ENCODE measurements around the gene LRP1B.

LRP1B gene

GRCh38 chr2:140861666-140862065, 1269.2 kb downstream of the LRP1B start:
- Histone ChIP-seq H3K9me3 (no peaks in the 10 kb centered on the region), H3K36me3 (replicated peaks) (no peaks in the 10 kb centered on the region), H3K27me3 (ENCODE audit: low read depth) (no peaks in the 10 kb centered on the region), H3K4me3 (no peak overlapping the region), H3K4me1 (peaks cover 27% of the 10 kb centered on the region)
- DNase-seq (ENCODE audit: low spot score in 2 of 2), result peak in 1 of 2 experiments; percentile 19
- in situ Hi-C loops (cut with MboI; ENCODE audit: low sequenced_read_pairs), result no loop called here

GRCh38 chr2:140855471-140855870, 1275.3 kb downstream of the LRP1B start:
- Histone ChIP-seq H3K36me3 (replicated peaks) (no peaks in the 10 kb centered on the region), H3K4me1 (peaks cover 40% of the 10 kb centered on the region), H3K9me3 (no peaks in the 10 kb centered on the region), H3K4me3 (no peak overlapping the region), H3K27me3 (ENCODE audit: low read depth) (no peaks in the 10 kb centered on the region)
- in situ Hi-C loops (cut with MboI; ENCODE audit: low sequenced_read_pairs), result no loop called here
- DNase-seq (ENCODE audit: low spot score in 2 of 2), result no peak

GRCh38 chr2:140851258-140851981, 1279.4 kb downstream of the LRP1B start:
- in situ Hi-C loops (cut with MboI; ENCODE audit: low sequenced_read_pairs), result no loop called here
- peak in 1 of 2 experiments; percentile 41 for DNase-seq (ENCODE audit: low spot score in 2 of 2)

GRCh38 chr2:140843186-140843585, 1287.6 kb downstream of the LRP1B start:
- no peaks in the 10 kb centered on the region for H3K27me3 ChIP-seq (ENCODE audit: low read depth)
- in situ Hi-C loops (cut with MboI; ENCODE audit: low sequenced_read_pairs), result no loop called here
- no peaks in the 10 kb centered on the region for H3K4me1 ChIP-seq
- no peak overlapping the region for H3K4me3 ChIP-seq
- no peak for DNase-seq (ENCODE audit: low spot score in 2 of 2)
- H3K9me3 ChIP-seq, result no peaks in the 10 kb centered on the region
- no peaks in the 10 kb centered on the region for H3K36me3 ChIP-seq (replicated peaks)

More at GRCh38 chr2:140851258-140851981, 1279.4 kb downstream of the LRP1B start:
- H3K36me3 ChIP-seq (replicated peaks), result no peaks in the 10 kb centered on the region
- H3K4me3 ChIP-seq, result no peak overlapping the region
- H3K9me3 ChIP-seq, result no peaks in the 10 kb centered on the region
- H3K27me3 ChIP-seq (ENCODE audit: low read depth), result no peaks in the 10 kb centered on the region
- H3K4me1 ChIP-seq, result peaks cover 28% of the 10 kb centered on the region

GRCh38 chr2:140842110-140842509, 1288.7 kb downstream of the LRP1B start:
- no peak for DNase-seq (ENCODE audit: low spot score in 2 of 2)
- Histone ChIP-seq H3K4me1 (no peaks in the 10 kb centered on the region), H3K4me3 (no peak overlapping the region), H3K9me3 (no peaks in the 10 kb centered on the region), H3K36me3 (replicated peaks) (no peaks in the 10 kb centered on the region), H3K27me3 (ENCODE audit: low read depth) (no peaks in the 10 kb centered on the region)
- in situ Hi-C loops (cut with MboI; ENCODE audit: low sequenced_read_pairs), result no loop called here

- Histone ChIP-seq H3K36me3 (replicated peaks) (no peaks in the 10 kb centered on the region), H3K4me1 (no peaks in the 10 kb centered on the region), H3K9me3 (no peaks in the 10 kb centered on the region), H3K4me3 (no peak overlapping the region), H3K27me3 (ENCODE audit: low read depth) (no peaks in the 10 kb centered on the region)
- DNase-seq (ENCODE audit: low spot score in 2 of 2), result no peak
- in situ Hi-C loops (cut with MboI; ENCODE audit: low sequenced_read_pairs), result no loop called here
Observed at GRCh38 chr2:140841141-140841540, 1289.7 kb downstream of the LRP1B start.

- Histone ChIP-seq H3K36me3 (replicated peaks) (no peaks in the 10 kb centered on the region), H3K9me3 (no peaks in the 10 kb centered on the region), H3K4me3 (no peak overlapping the region), H3K4me1 (no peaks in the 10 kb centered on the region), H3K27me3 (ENCODE audit: low read depth) (no peaks in the 10 kb centered on the region)
- no peak for DNase-seq (ENCODE audit: low spot score in 2 of 2)
- in situ Hi-C loops (cut with MboI; ENCODE audit: low sequenced_read_pairs), result no loop called here
Observed at GRCh38 chr2:140836826-140837225, 1294.0 kb downstream of the LRP1B start.

GRCh38 chr2:140835079-140835478, 1295.7 kb downstream of the LRP1B start:
- H3K4me1 ChIP-seq, result no peaks in the 10 kb centered on the region
- no peaks in the 10 kb centered on the region for H3K36me3 ChIP-seq (replicated peaks)
- no peak for DNase-seq (ENCODE audit: low spot score in 2 of 2)
- H3K4me3 ChIP-seq, result no peak overlapping the region
- H3K27me3 ChIP-seq (ENCODE audit: low read depth), result no peaks in the 10 kb centered on the region
- in situ Hi-C loops (cut with MboI; ENCODE audit: low sequenced_read_pairs), result no loop called here
- H3K9me3 ChIP-seq, result no peaks in the 10 kb centered on the region; the same call in 1 of the 2 replicates

- Histone ChIP-seq H3K36me3 (replicated peaks) (no peaks in the 10 kb centered on the region), H3K4me1 (peaks cover 2% of the 10 kb centered on the region), H3K27me3 (ENCODE audit: low read depth) (no peaks in the 10 kb centered on the region), H3K4me3 (no peak overlapping the region), H3K9me3 (no peaks in the 10 kb centered on the region)
- in situ Hi-C loops (cut with MboI; ENCODE audit: low sequenced_read_pairs), result no loop called here
- DNase-seq (ENCODE audit: low spot score in 2 of 2), result no peak
Observed at GRCh38 chr2:140814141-140814540, 1316.7 kb downstream of the LRP1B start.

GRCh38 chr2:140808820-140809219, 1322.0 kb downstream of the LRP1B start:
- no peaks in the 10 kb centered on the region for H3K36me3 ChIP-seq (replicated peaks)
- peak in 1 of 2 experiments; percentile 57 for DNase-seq (ENCODE audit: low spot score in 2 of 2)
- peaks cover 11% of the 10 kb centered on the region for H3K4me1 ChIP-seq
- no peaks in the 10 kb centered on the region for H3K9me3 ChIP-seq
- in situ Hi-C loops (cut with MboI; ENCODE audit: low sequenced_read_pairs), result no loop called here
- no peak overlapping the region for H3K4me3 ChIP-seq
- H3K27me3 ChIP-seq (ENCODE audit: low read depth), result no peaks in the 10 kb centered on the region

GRCh38 chr2:140808211-140808610, 1322.6 kb downstream of the LRP1B start:
- H3K4me3 ChIP-seq, result no peak overlapping the region
- no peaks in the 10 kb centered on the region for H3K36me3 ChIP-seq (replicated peaks)
- H3K27me3 ChIP-seq (ENCODE audit: low read depth), result no peaks in the 10 kb centered on the region
- no peaks in the 10 kb centered on the region for H3K9me3 ChIP-seq
- no peak for DNase-seq (ENCODE audit: low spot score in 2 of 2)
- peaks cover 14% of the 10 kb centered on the region for H3K4me1 ChIP-seq
- in situ Hi-C loops (cut with MboI; ENCODE audit: low sequenced_read_pairs), result no loop called here

- Histone ChIP-seq H3K4me1 (peaks cover 17% of the 10 kb centered on the region), H3K9me3 (no peaks in the 10 kb centered on the region), H3K36me3 (replicated peaks) (no peaks in the 10 kb centered on the region), H3K27me3 (ENCODE audit: low read depth) (no peaks in the 10 kb centered on the region), H3K4me3 (no peak overlapping the region)
- in situ Hi-C loops (cut with MboI; ENCODE audit: low sequenced_read_pairs), result no loop called here
- peak in 1 of 2 experiments; percentile 57 for DNase-seq (ENCODE audit: low spot score in 2 of 2)
Observed at GRCh38 chr2:140804700-140805260, 1326.0 kb downstream of the LRP1B start.

- in situ Hi-C loops (cut with MboI; ENCODE audit: low sequenced_read_pairs), result no loop called here
- Histone ChIP-seq H3K9me3 (no peaks in the 10 kb centered on the region), H3K4me3 (no peak overlapping the region), H3K36me3 (replicated peaks) (no peaks in the 10 kb centered on the region), H3K27me3 (ENCODE audit: low read depth) (no peaks in the 10 kb centered on the region), H3K4me1 (peaks cover 17% of the 10 kb centered on the region)
- DNase-seq (ENCODE audit: low spot score in 2 of 2), result no peak
Observed at GRCh38 chr2:140801311-140801710, 1329.5 kb downstream of the LRP1B start.

- Histone ChIP-seq H3K27me3 (ENCODE audit: low read depth) (no peaks in the 10 kb centered on the region), H3K9me3 (no peaks in the 10 kb centered on the region), H3K36me3 (replicated peaks) (no peaks in the 10 kb centered on the region), H3K4me1 (peaks cover 3% of the 10 kb centered on the region), H3K4me3 (no peak overlapping the region)
- in situ Hi-C loops (cut with MboI; ENCODE audit: low sequenced_read_pairs), result no loop called here
- no peak for DNase-seq (ENCODE audit: low spot score in 2 of 2)
Observed at GRCh38 chr2:140797718-140798117, 1333.1 kb downstream of the LRP1B start.

All from HAP-1 (cell line).